ENCODE data around the gene ZBTB7C. TPM values are rescaled to one million over a fixed set of nuclear protein-coding genes. Genes with fewer than 3 reads are reported as not detected.

ZBTB7C gene
- total and polyA plus RNA-seq, 9 of the 15 experiments (the other 6 are each of a cell fraction or from before 2014, with no cell fraction given), result not detected

- ChIA-PET CTCF (ENCODE audit: low intra/inter-chr PET ratio) (no interaction called here), POLR2A (no interaction called here)
- H3K27me3 ChIP-seq (ENCODE audit: control insufficient read depth in 2 of 2, insufficient read depth in 2 of 2, low read length in 2 of 2), result peaks cover 3 to 9% of the 10 kb centered on the region in 2 experiments; a peak in 1 of 5 replicates
- no peak overlapping the region for H3K9ac ChIP-seq (ENCODE audit: insufficient read depth in 1 of 2, low read depth in 2 of 2, low read length in 2 of 2)
- DNase-seq (ENCODE audit: extremely low read depth in 1 of 4, low spot score in 3 of 4), result no peak
- in situ Hi-C loops (cut with MboI) (no loop called here), intact Hi-C loops (cut with micrococcal nuclease) (no loop called here)
- no peaks in the 10 kb centered on the region for H4K20me1 ChIP-seq (replicated peaks; ENCODE audit: control insufficient read depth, insufficient read depth, low read length)
- no peak overlapping the region for H3K4me2 ChIP-seq (ENCODE audit: insufficient read depth, low read length)
- no peaks in the 10 kb centered on the region for H3K36me3 ChIP-seq (ENCODE audit: control insufficient read depth, insufficient read depth, low read length)
- H3K9me1 ChIP-seq (ENCODE audit: control insufficient read depth, insufficient read depth, low read length), result no peaks in the 10 kb centered on the region
- no peak overlapping the region for H2AFZ ChIP-seq (ENCODE audit: low read depth, low read length)
- FAIRE-seq, result no peak
- no peaks in the 10 kb centered on the region for H3K79me2 ChIP-seq (ENCODE audit: control insufficient read depth, insufficient read depth, low read length)
- WGBS (ENCODE audit: insufficient coverage, low coverage, missing lambda C conversion rate), result 2% methylated on average over 5 of the region's 6 CpGs
- H3K9me3 ChIP-seq (replicated peaks; ENCODE audit: control insufficient read depth, insufficient read depth, low read depth, low read length), result no peaks in the 10 kb centered on the region
- no peak overlapping the region for H3K4me3 ChIP-seq
- H3K27ac ChIP-seq (ENCODE audit: extremely low read depth, low read depth, low read length), result no peak overlapping the region
- TF ChIP-seq KAT2B (IDR thresholded peaks at IDR 0.05; ENCODE audit: low read depth, low read length), result no peak
- no peak for TF ChIP-seq RBFOX2 (IDR thresholded peaks at IDR 0.05; ENCODE audit: low read depth, low read length)
- no peak for TF ChIP-seq SRSF7 (optimal IDR thresholded peaks at IDR 0.05; ENCODE audit: low read depth, low read length)
- TF ChIP-seq EP300 (IDR thresholded peaks at IDR 0.05; ENCODE audit: low read length), result no peak
- no peak for TF ChIP-seq ZNF77 (CRISPR knock-in tag; IDR thresholded peaks at IDR 0.05)
- no peak for TF ChIP-seq CHCHD3 (CRISPR knock-in tag; IDR thresholded peaks at IDR 0.05)
- no peak for TF ChIP-seq PTTG1 (tag; IDR thresholded peaks at IDR 0.05; ENCODE audit: low read depth)
- TF ChIP-seq ZNF586 (CRISPR knock-in tag; conservative IDR thresholded peaks at IDR 0.05), result no peak
- no peak for TF ChIP-seq MBD2 (IDR thresholded peaks at IDR 0.05; ENCODE audit: borderline replicate concordance, low read depth)
- TF ChIP-seq ZNF408 (CRISPR knock-in tag; IDR thresholded peaks at IDR 0.05; ENCODE audit: low read depth), result no peak
- TF ChIP-seq CREM (IDR thresholded peaks at IDR 0.05; ENCODE audit: low read depth), result no peak
- TF ChIP-seq, protein P1, sequence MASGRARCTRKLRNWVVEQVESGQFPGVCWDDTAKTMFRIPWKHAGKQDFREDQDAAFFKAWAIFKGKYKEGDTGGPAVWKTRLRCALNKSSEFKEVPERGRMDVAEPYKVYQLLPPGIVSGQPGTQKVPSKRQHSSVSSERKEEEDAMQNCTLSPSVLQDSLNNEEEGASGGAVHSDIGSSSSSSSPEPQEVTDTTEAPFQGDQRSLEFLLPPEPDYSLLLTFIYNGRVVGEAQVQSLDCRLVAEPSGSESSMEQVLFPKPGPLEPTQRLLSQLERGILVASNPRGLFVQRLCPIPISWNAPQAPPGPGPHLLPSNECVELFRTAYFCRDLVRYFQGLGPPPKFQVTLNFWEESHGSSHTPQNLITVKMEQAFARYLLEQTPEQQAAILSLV (tag; IDR thresholded peaks at IDR 0.05), result no peak
- TF ChIP-seq HNRNPK (IDR thresholded peaks at IDR 0.05; ENCODE audit: low read depth, low read length, poor library complexity, severe bottlenecking), result no peak
- TF ChIP-seq, protein P2, sequence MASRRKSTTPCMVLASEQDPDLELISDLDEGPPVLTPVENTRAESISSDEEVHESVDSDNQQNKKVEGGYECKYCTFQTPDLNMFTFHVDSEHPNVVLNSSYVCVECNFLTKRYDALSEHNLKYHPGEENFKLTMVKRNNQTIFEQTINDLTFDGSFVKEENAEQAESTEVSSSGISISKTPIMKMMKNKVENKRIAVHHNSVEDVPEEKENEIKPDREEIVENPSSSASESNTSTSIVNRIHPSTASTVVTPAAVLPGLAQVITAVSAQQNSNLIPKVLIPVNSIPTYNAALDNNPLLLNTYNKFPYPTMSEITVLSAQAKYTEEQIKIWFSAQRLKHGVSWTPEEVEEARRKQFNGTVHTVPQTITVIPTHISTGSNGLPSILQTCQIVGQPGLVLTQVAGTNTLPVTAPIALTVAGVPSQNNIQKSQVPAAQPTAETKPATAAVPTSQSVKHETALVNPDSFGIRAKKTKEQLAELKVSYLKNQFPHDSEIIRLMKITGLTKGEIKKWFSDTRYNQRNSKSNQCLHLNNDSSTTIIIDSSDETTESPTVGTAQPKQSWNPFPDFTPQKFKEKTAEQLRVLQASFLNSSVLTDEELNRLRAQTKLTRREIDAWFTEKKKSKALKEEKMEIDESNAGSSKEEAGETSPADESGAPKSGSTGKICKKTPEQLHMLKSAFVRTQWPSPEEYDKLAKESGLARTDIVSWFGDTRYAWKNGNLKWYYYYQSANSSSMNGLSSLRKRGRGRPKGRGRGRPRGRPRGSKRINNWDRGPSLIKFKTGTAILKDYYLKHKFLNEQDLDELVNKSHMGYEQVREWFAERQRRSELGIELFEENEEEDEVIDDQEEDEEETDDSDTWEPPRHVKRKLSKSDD (conservative IDR thresholded peaks at IDR 0.05; ENCODE audit: low read length), result no peak
- no peak for TF ChIP-seq ZBTB9 (CRISPR knock-in tag; IDR thresholded peaks at IDR 0.05)
- no peak for TF ChIP-seq CREB5 (CRISPR knock-in tag; IDR thresholded peaks at IDR 0.05)
- TF ChIP-seq PPARD (CRISPR knock-in tag; IDR thresholded peaks at IDR 0.05), result no peak
- no TSS peak for BruUV-seq (replicated peaks)
- ATAC-seq, result no peak
- H3K4me1 ChIP-seq (replicated peaks in 1 of 2; ENCODE audit: control insufficient read depth in 2 of 2, insufficient read depth in 2 of 2, low read length in 2 of 2), result no peaks in the 10 kb centered on the region
Measured at GRCh38 chr18:48376406-48376805, 32.8 kb downstream of the ZBTB7C start.

All from K562 (cell line).